G401 (cell line): Measurements from ENCODE around the gene PCDH12. TPM values are rescaled to one million over a fixed set of nuclear protein-coding genes. Genes with fewer than 3 reads are reported as not detected.
A peak's percentile ranks its signal among the peaks of the same experiment; 100 is the strongest.

Experiments
- DNase-seq: peaks from one replicate; pipeline ENCODE4 v3.0.0-alpha.2; 2015; ENCODE audit warnings: low spot score
- in situ Hi-C: cut with HindIII; loops from 2 replicates; pipeline ENCODE4 v1.10.0; 2016; ENCODE audit warnings: low sequenced_read_pairs, mixed read lengths
- total RNA-seq: library from RNA; depleted of rRNA; stranded (reverse); fragments of >200 nt; shearing (Covaris generic); gene quantifications from 2 replicates; pipeline ENCODE4 v1.2.3, GENCODE V29; 2014

The PCDH12 gene
- total RNA-seq, 1 experiment from 2014 or later: not detected

DNA sequence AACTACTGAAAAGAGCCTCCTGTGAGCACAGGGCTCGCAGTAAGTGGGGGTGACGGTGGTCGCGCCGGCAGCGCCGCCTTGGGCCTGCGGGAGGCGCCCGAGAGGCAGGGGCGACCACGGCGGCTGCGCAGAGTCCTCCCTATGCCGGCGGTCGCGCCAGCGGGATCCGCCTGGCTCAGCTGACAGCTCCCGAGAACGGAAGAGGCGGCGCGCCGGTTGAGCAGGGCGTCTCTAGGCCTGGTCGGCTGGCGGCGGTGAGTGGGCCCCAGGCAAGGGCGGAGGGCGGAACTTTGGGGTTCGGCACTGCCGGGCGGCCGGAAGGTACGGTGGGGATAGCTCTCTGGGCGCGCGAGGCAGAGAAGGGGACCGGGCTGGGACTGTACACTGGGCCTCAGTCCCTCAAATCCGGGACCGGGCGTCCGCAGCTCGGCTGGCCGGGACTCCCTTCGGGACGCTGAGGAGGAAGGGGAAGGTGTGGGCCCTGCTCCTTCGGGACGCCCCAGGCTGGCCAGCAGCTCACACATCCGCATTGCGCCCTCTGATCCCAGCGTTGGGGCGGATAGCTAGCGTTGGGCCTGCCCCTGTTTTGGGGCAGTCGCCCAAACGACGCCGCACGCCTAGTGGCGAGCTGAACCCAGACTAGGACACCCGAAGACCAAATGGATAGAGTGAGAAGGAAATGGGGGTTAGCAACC lies 11.1 kb upstream of the PCDH12 start, which contains the start of gene RNF14:
Gene RNF14 (plus strand): TSS at position 192 of the 695 bp plus-strand sequence. CDS start 4,484 bp downstream, outside the sequence.
- in situ Hi-C loops: no loop called here
- DNase-seq: peak; percentile 91

- in situ Hi-C loops: no loop called here
- DNase-seq: no peak
Observed at GRCh38 chr5:141966963-141967333, 8.9 kb upstream of the PCDH12 start.

GRCh38 chr5:141966275-141966962 lies 8.4 kb upstream of the PCDH12 start:
- in situ Hi-C loops: no loop called here
- no peak for DNase-seq

GRCh38 chr5:141965071-141965470 lies 7.1 kb upstream of the PCDH12 start:
- no peak for DNase-seq
- in situ Hi-C loops: no loop called here

DNA sequence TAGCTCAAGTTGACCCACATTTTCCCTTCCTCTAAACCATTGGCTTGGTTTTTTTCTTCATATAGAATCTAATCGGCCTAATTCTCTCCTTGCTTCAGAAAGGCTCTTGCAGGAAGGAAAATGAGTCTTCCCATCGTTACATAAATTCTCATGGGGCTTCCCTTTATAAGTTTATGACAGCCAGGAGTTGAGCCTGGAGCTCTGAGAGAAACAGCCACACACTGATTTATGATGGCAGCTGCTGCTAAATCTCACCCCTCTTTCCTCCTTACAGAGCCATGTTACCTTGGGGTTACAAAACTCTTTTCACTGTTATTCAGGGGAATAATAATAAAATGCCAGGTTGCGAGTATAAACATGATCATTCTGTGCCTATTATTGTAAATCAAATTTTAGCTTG lies 5.7 kb upstream of the PCDH12 start:
- in situ Hi-C loops: no loop called here
- DNase-seq: no peak

DNA sequence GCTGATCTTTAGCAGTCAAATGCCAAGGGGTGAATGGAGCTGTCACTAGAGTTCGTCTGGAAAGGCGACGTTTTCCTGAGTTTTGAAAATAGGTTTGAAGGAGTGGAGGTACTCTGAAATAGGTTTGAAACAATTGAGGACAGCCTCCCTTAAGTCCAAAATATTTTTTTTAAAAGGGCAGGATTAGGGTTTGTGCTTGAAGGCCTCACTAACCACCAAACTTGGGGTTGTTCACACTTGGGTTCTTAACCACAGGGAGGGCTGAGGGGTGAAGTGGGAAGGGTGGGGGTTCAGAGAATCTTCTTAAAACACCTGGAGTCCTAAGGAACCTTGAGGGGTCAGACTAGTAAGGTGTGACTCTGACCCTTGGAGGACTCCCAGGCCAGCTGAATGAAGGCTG lies 3.5 kb upstream of the PCDH12 start:
- no peak for DNase-seq
- in situ Hi-C loops: no loop called here

DNA sequence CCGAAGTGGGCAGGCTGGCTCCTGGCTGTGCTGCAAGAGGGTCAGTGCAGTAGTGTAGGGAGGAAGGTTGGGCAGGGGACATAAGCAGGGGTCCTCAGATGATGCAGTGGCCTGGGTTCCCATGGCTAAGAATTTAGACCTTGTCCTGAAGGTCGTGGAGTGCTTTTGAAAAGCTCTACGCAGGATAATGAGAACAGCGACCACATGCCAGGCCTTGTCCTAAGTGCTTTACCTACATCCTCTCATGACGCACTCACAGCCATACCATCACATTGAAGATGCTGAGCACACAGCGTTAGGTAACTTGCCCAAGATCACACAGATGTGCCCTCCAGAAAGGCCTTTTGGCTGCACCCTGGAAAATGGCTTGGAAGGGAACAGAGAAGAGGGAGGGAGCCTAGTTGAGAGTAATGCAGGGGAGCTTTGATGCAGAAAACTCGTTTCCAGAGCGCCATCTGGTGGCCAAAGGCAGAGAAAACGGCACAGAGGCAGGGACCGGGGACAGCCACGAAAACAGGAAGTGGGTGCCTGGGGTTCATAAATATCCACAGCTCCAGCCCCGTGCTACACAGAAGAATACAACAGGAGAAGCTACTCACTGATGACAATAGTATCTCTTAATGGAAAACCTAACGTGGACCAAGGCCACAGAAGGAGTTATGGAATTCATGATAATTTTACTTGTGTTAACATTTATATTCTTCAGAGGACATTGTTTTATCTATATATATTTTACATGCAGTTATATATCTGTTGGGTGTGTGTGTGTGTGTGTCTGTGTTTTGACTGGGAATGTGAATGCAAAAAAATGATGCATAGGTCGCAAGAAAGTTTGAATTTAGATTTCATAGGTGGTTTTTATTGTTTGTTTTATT lies 2.7 kb upstream of the PCDH12 start:
- in situ Hi-C loops: no loop called here
- DNase-seq: peak; percentile 92

DNA sequence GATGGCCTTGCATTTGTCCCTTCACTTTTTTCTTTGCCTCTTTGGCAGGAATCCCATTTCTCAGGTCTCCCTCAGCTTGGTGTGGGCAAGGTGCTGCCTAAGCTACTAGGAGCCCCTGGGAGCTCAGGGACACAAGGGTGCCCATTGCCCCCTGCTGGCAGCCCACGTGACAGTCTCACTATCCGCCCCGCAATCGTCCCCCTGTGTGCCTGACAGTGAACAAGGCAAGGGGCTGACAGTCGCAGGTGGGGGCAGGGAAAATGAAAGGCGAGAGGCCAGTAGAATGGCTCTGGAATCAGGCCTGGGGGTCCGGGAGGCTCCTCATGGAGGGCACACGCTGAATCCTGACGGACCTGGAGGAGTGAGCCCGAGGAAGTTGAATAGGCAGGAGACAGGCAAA lies 2.0 kb upstream of the PCDH12 start:
- no peak for DNase-seq
- in situ Hi-C loops: no loop called here

GRCh38 chr5:141958546-141959172 lies 657 bp upstream of the PCDH12 start:
- in situ Hi-C loops: no loop called here
- no peak for DNase-seq

GRCh38 chr5:141957367-141957996 lies 520 bp downstream of the PCDH12 start:
- no peak for DNase-seq
- in situ Hi-C loops: no loop called here

GRCh38 chr5:141954194-141954593 lies 3.8 kb downstream of the PCDH12 start:
- no peak for DNase-seq
- in situ Hi-C loops: no loop called here

- in situ Hi-C loops: no loop called here
- DNase-seq: no peak
Observed at GRCh38 chr5:141952020-141952419, 6.0 kb downstream of the PCDH12 start.

- no peak for DNase-seq
- in situ Hi-C loops: no loop called here
Observed at GRCh38 chr5:141951332-141951781, 6.6 kb downstream of the PCDH12 start.

DNA sequence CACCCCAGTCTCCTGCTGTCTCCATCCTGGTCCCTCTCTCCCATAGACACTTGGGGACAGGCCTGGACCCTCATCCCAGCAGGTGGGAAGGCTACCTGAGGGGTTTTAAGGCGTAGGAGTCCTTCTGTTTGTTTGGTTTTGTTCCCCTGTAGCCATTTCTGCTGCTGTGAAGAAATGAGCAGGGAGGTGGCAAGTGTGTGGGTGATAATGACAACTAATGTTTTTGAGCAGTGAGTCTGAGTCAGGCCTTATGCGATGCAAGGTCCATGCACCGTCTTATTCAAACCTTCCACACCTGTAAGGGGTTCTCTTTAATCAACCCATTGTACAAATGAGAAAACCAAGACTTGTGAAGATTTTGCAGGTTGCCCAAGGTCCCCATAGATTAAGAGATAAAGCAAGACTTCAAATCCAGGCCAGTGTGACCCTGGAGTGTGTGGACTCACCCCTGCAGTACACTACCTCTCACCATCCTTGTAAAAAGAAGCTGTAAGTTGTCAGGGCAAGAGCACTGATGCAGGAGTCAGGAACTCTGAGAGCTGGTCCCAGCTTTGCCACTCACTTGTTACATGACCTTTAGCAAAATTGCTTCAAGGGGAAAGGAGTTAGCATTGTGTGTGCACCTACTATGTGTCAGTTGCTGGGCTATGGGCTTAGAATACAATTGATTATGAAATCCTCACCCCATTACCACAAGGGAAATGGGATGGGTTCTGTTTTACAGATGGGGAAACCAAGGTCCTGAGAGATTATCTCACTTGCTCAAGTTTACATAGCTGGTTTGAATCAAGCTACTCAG lies 7.6 kb downstream of the PCDH12 start:
- DNase-seq: no peak
- in situ Hi-C loops: no loop called here

- DNase-seq: no peak
- in situ Hi-C loops: no loop called here
Observed at GRCh38 chr5:141949511-141949910, 8.5 kb downstream of the PCDH12 start.

- DNase-seq: no peak
- in situ Hi-C loops: no loop called here
Observed at GRCh38 chr5:141948812-141949211, 9.2 kb downstream of the PCDH12 start.

DNA sequence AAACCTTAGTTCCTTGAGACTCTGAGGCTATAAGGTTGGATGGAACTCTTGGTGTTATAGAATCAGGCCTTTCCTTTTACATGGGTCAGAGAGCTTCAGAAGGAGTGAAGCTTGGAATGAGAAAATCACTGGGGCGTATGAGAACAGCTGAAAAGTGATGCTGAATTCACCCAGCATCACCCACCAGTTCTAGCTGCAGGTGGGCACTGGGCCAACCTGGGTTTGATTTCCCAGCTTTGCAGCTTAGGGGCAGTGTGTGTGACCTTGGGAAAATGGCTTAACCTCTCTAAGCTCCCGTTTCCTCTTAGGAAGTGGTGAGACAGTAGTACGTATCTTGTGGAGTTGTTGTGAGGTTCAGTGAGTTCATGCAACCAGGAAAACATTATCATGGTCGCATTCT lies 10.7 kb downstream of the PCDH12 start:
- in situ Hi-C loops: no loop called here

GRCh38 chr5:141945511-141946051 lies 12.4 kb downstream of the PCDH12 start:
- in situ Hi-C loops: no loop called here
- DNase-seq: peak; percentile 58

More for the DNA sequence above, 10.7 kb downstream of the PCDH12 start:
- no peak for DNase-seq
